ENCODE measurements around the gene PGGHG. TPM values are rescaled to one million over a fixed set of nuclear protein-coding genes. Genes with fewer than 3 reads are reported as not detected.

Gene PGGHG
- total RNA-seq, 4 donors from 2014 or later, result 3.8 to 26.9 (median 12.5) TPM

GRCh38 chr11:315516-315994 is 26.6 kb downstream of the PGGHG start:
- no peak for TF ChIP-seq CTCF (IDR thresholded peaks at IDR 0.05; ENCODE audit: low read depth)

GRCh38 chr11:316031-316701 is 27.2 kb downstream of the PGGHG start:
- TF ChIP-seq CTCF (IDR thresholded peaks at IDR 0.05; ENCODE audit: low read depth), result no peak

- TF ChIP-seq CTCF (IDR thresholded peaks at IDR 0.05; ENCODE audit: low read depth), result no peak
Observed at GRCh38 chr11:316891-317301, 28.0 kb downstream of the PGGHG start.

- no peak for TF ChIP-seq CTCF (IDR thresholded peaks at IDR 0.05; ENCODE audit: low read depth)
Observed at GRCh38 chr11:324156-324555, 35.2 kb downstream of the PGGHG start.

GRCh38 chr11:325796-326591 is 37.1 kb downstream of the PGGHG start:
- no peak for TF ChIP-seq CTCF (IDR thresholded peaks at IDR 0.05; ENCODE audit: low read depth)

- TF ChIP-seq CTCF (IDR thresholded peaks at IDR 0.05; ENCODE audit: low read depth), result no peak
Observed at GRCh38 chr11:326592-326841, 37.6 kb downstream of the PGGHG start.

GRCh38 chr11:326842-327580 is 38.1 kb downstream of the PGGHG start:
- TF ChIP-seq CTCF (IDR thresholded peaks at IDR 0.05; ENCODE audit: low read depth), result no peak
